ENCODE measurements around the gene CD22. TPM values are rescaled to one million over a fixed set of nuclear protein-coding genes. Genes with fewer than 3 reads are reported as not detected.

Gene CD22
- total RNA-seq, 1 donor = not detected

GRCh38 chr19:35310811-35311465, 18.0 kb upstream of the CD22 start:
- no peaks in the 10 kb centered on the region for H4K20me1 ChIP-seq (ENCODE audit: insufficient read depth, low read length)
- H2AFZ ChIP-seq (ENCODE audit: low read length) = no peak overlapping the region
- no peak for TF ChIP-seq CTCF (IDR thresholded peaks at IDR 0.05; ENCODE audit: extremely low read depth, low read depth, low read length)
- H3K9me3 ChIP-seq (ENCODE audit: low read depth, low read length) = no peaks in the 10 kb centered on the region
- no peak overlapping the region for H3K27ac ChIP-seq (ENCODE audit: low read depth, low read length)
- H3K36me3 ChIP-seq (ENCODE audit: insufficient read depth, low read length) = no peaks in the 10 kb centered on the region
- DNase-seq (ENCODE audit: insufficient read length, low spot score, missing footprints) = peak; percentile 58
- H3K4me1 ChIP-seq (ENCODE audit: insufficient read depth, low read length) = no peaks in the 10 kb centered on the region
- H3K27me3 ChIP-seq (ENCODE audit: insufficient read depth, low read length) = no peaks in the 10 kb centered on the region
- no peak overlapping the region for H3K4me2 ChIP-seq (ENCODE audit: insufficient read depth, low read length)
- H3K4me3 ChIP-seq (ENCODE audit: insufficient read depth, low read length) = no peak overlapping the region
- no peaks in the 10 kb centered on the region for H3K79me2 ChIP-seq (ENCODE audit: insufficient read depth, low read length)

DNA sequence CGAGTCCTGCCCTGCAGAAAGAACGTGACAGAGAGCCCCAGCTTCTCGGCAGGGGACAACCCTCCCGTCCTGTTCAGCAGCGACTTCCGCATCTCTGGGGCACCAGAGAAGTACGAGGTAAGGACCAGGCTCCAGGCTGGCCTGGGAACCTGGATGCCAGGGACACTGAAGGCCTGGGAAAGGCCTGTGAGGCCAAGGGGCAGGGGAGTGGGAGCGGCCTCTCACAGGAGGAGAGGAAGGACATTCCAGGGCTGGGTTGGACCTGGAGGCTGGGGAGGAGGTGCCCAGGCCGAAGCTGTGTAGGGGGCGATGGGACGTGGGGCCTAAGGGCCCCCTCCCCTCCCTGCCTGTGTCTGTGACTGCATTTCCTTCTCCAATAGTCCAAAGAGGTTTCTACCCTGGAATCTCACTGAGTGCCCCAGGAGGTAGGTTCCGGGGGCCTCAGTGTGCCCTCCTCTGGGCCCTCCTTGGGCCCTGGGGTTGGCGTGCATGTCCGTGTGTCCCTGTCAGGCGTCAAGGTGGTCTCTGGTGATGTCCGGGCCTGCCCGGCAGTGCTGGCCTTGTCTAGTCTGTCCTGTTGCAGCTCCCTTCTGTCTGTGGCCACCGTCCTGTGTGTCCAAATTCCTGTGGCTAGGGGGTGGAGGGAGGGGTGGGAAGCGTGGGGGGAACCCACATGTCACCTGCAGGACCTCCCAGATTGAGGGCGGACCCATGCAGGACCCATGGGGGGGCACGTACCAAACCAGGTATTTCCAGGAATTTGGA, 16.9 kb upstream of the CD22 start:
- no peaks in the 10 kb centered on the region for H3K4me1 ChIP-seq (ENCODE audit: insufficient read depth, low read length)

GRCh38 chr19:35313587-35313986, 15.4 kb upstream of the CD22 start:
- no peak for TF ChIP-seq CTCF (IDR thresholded peaks at IDR 0.05; ENCODE audit: extremely low read depth, low read depth, low read length)
- H3K9me3 ChIP-seq (ENCODE audit: low read depth, low read length) = no peaks in the 10 kb centered on the region
- peak; percentile 35 for DNase-seq (ENCODE audit: insufficient read length, low spot score, missing footprints)
- no peak overlapping the region for H3K4me3 ChIP-seq (ENCODE audit: insufficient read depth, low read length)
- no peaks in the 10 kb centered on the region for H3K36me3 ChIP-seq (ENCODE audit: insufficient read depth, low read length)
- no peaks in the 10 kb centered on the region for H3K27me3 ChIP-seq (ENCODE audit: insufficient read depth, low read length)
- H4K20me1 ChIP-seq (ENCODE audit: insufficient read depth, low read length) = no peaks in the 10 kb centered on the region
- H3K27ac ChIP-seq (ENCODE audit: low read depth, low read length) = no peak overlapping the region
- H3K4me1 ChIP-seq (ENCODE audit: insufficient read depth, low read length) = peaks cover 1% of the 10 kb centered on the region
- H3K4me2 ChIP-seq (ENCODE audit: insufficient read depth, low read length) = no peak overlapping the region
- no peaks in the 10 kb centered on the region for H3K79me2 ChIP-seq (ENCODE audit: insufficient read depth, low read length)
- no peak overlapping the region for H2AFZ ChIP-seq (ENCODE audit: low read length)

More for the DNA sequence above, 16.9 kb upstream of the CD22 start:
- no peak overlapping the region for H3K27ac ChIP-seq (ENCODE audit: low read depth, low read length)
- no peak for TF ChIP-seq CTCF (IDR thresholded peaks at IDR 0.05; ENCODE audit: extremely low read depth, low read depth, low read length)
- H3K9me3 ChIP-seq (ENCODE audit: low read depth, low read length) = no peaks in the 10 kb centered on the region
- no peak overlapping the region for H3K4me2 ChIP-seq (ENCODE audit: insufficient read depth, low read length)
- H3K79me2 ChIP-seq (ENCODE audit: insufficient read depth, low read length) = no peaks in the 10 kb centered on the region
- H3K4me3 ChIP-seq (ENCODE audit: insufficient read depth, low read length) = no peak overlapping the region
- DNase-seq (ENCODE audit: insufficient read length, low spot score, missing footprints) = peak; percentile 54
- H3K27me3 ChIP-seq (ENCODE audit: insufficient read depth, low read length) = no peaks in the 10 kb centered on the region
- no peaks in the 10 kb centered on the region for H4K20me1 ChIP-seq (ENCODE audit: insufficient read depth, low read length)
- H2AFZ ChIP-seq (ENCODE audit: low read length) = no peak overlapping the region
- no peaks in the 10 kb centered on the region for H3K36me3 ChIP-seq (ENCODE audit: insufficient read depth, low read length)

DNA sequence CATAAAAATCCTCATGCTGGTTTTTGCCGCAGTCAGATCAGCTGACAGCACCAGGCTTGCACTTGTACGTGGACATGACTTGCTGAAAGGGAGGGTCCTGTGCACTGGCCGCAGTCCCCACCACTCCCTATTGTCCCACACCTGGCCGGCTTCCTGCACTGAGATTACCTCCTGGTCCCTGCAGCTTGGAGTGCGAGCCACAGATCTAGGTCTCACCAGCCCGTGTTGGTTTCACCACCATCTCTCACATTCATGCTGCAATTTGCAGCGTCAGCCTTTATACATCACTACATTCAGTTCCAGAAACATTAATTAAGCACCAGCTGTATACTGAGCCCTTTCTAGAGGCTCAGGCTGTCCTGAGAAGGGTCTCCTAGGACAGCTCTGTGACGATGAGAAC, 15.0 kb upstream of the CD22 start:
- H3K79me2 ChIP-seq (ENCODE audit: insufficient read depth, low read length) = no peaks in the 10 kb centered on the region
- no peaks in the 10 kb centered on the region for H3K36me3 ChIP-seq (ENCODE audit: insufficient read depth, low read length)
- TF ChIP-seq CTCF (IDR thresholded peaks at IDR 0.05; ENCODE audit: extremely low read depth, low read depth, low read length) = no peak
- DNase-seq (ENCODE audit: insufficient read length, low spot score, missing footprints) = peak; percentile 65
- peaks cover 6% of the 10 kb centered on the region for H3K4me1 ChIP-seq (ENCODE audit: insufficient read depth, low read length)
- no peak overlapping the region for H3K27ac ChIP-seq (ENCODE audit: low read depth, low read length)
- no peaks in the 10 kb centered on the region for H3K9me3 ChIP-seq (ENCODE audit: low read depth, low read length)
- H3K27me3 ChIP-seq (ENCODE audit: insufficient read depth, low read length) = no peaks in the 10 kb centered on the region
- no peak overlapping the region for H2AFZ ChIP-seq (ENCODE audit: low read length)
- no peaks in the 10 kb centered on the region for H4K20me1 ChIP-seq (ENCODE audit: insufficient read depth, low read length)
- H3K4me2 ChIP-seq (ENCODE audit: insufficient read depth, low read length) = no peak overlapping the region
- no peak overlapping the region for H3K4me3 ChIP-seq (ENCODE audit: insufficient read depth, low read length)
